Neural crest cell (in vitro differentiated cells): ENCODE data around the gene RERE. TPM values are rescaled to one million over a fixed set of nuclear protein-coding genes. Genes with fewer than 3 reads are reported as not detected.

Source experiments
- DNase-seq: peaks from one replicate; pipeline ENCODE4 v3.0.0; 2021; ENCODE audit warnings: low read depth, mixed read lengths, low spot score
- H3K27ac Mint-ChIP-seq: one replicate; pipeline ENCODE4 v1.8.0; 2021; ENCODE audit warnings: mild to moderate bottlenecking, mixed read lengths; ENCODE audit not compliant: unreplicated experiment
- H3K27me3 Mint-ChIP-seq: 2 replicates; pipeline ENCODE4 v1.8.0; 2021; ENCODE audit warnings: low read depth, mild to moderate bottlenecking, mixed read lengths
- H3K36me3 Mint-ChIP-seq: 2 replicates; pipeline ENCODE4 v1.8.0; 2021; ENCODE audit warnings: low read depth, mild to moderate bottlenecking, mixed read lengths
- H3K4me1 Mint-ChIP-seq: 2 replicates; pipeline ENCODE4 v1.8.0; 2021; ENCODE audit warnings: mixed read lengths
- H3K4me3 Mint-ChIP-seq: one replicate; pipeline ENCODE4 v1.8.0; 2021; ENCODE audit warnings: mild to moderate bottlenecking, mixed read lengths
- H3K9me3 Mint-ChIP-seq: 2 replicates; pipeline ENCODE4 v1.8.0; 2021; ENCODE audit warnings: mixed read lengths
- CTCF ChIP-seq: fragments of 200-600 bp; sonication (generic); conservative IDR thresholded peaks from 2 replicates; pipeline ENCODE4 v1.5.0; 2021; ENCODE audit warnings: antibody characterized with exemption, mild to moderate bottlenecking
- total RNA-seq: library from RNA; stranded (reverse); gene quantifications from 2 replicates; pipeline ENCODE4 v1.2.1, GENCODE V29; 2021

RERE gene
- total RNA-seq, 1 donor from 2014 or later, result 122 TPM

GRCh38 chr1:8409106-8409505 is 408.3 kb downstream of the RERE start:
- Mint-ChIP-seq H3K9me3 (no peaks in the 10 kb centered on the region), H3K4me3 (peak overlapping the region; percentile 38), H3K36me3 (peaks cover 13% of the 10 kb centered on the region), H3K4me1 (peaks cover 53% of the 10 kb centered on the region), H3K27ac (peak overlapping the region; percentile 1), H3K27me3 (no peaks in the 10 kb centered on the region)
- DNase-seq, result no peak
- TF ChIP-seq CTCF, result peak; percentile 58

- Mint-ChIP-seq H3K27ac (peak overlapping the region; percentile 54), H3K4me3 (peak overlapping the region; percentile 52), H3K36me3 (peaks cover 13% of the 10 kb centered on the region), H3K27me3 (no peaks in the 10 kb centered on the region), H3K4me1 (peaks cover 53% of the 10 kb centered on the region), H3K9me3 (no peaks in the 10 kb centered on the region)
- no peak for TF ChIP-seq CTCF
- DNase-seq, result no peak
Observed at GRCh38 chr1:8408151-8408839, 409.1 kb downstream of the RERE start.

- Mint-ChIP-seq H3K4me1 (peaks cover 53% of the 10 kb centered on the region), H3K36me3 (peaks cover 13% of the 10 kb centered on the region), H3K4me3 (peak overlapping the region; percentile 52), H3K27me3 (no peaks in the 10 kb centered on the region), H3K9me3 (no peaks in the 10 kb centered on the region), H3K27ac (peak overlapping the region; percentile 54)
- DNase-seq, result no peak
- TF ChIP-seq CTCF, result no peak
Observed at GRCh38 chr1:8407652-8408051, 409.8 kb downstream of the RERE start.

- no peak overlapping the region for H3K27ac Mint-ChIP-seq
- peaks cover 47% of the 10 kb centered on the region for H3K4me1 Mint-ChIP-seq
- no peak for DNase-seq
- TF ChIP-seq CTCF, result no peak
- no peak overlapping the region for H3K4me3 Mint-ChIP-seq
- no peaks in the 10 kb centered on the region for H3K27me3 Mint-ChIP-seq
- H3K36me3 Mint-ChIP-seq, result peaks cover 19% of the 10 kb centered on the region
- no peaks in the 10 kb centered on the region for H3K9me3 Mint-ChIP-seq
Observed at GRCh38 chr1:8406960-8407359, 410.5 kb downstream of the RERE start.

GRCh38 chr1:8406011-8406410 is 411.4 kb downstream of the RERE start:
- H3K4me3 Mint-ChIP-seq, result no peak overlapping the region
- peaks cover 17% of the 10 kb centered on the region for H3K36me3 Mint-ChIP-seq
- no peaks in the 10 kb centered on the region for H3K9me3 Mint-ChIP-seq
- H3K27me3 Mint-ChIP-seq, result no peaks in the 10 kb centered on the region
- H3K27ac Mint-ChIP-seq, result no peak overlapping the region
- H3K4me1 Mint-ChIP-seq, result peaks cover 44% of the 10 kb centered on the region
- no peak for TF ChIP-seq CTCF
- no peak for DNase-seq
